ENCODE results near the gene POU2F1. TPM values are rescaled to one million over a fixed set of nuclear protein-coding genes. Genes with fewer than 3 reads are reported as not detected.

Gene POU2F1
- total RNA-seq, 6 donors from 2014 or later, result 9.1 to 26.8 (median 15.6) TPM

GRCh38 chr1:167450843-167451242 is 230.2 kb downstream of the POU2F1 start:
- no peaks in the 10 kb centered on the region for H3K27me3 ChIP-seq
- WGBS, 2 donors, result 81 to 88% methylated on average over 5 of the region's 5 CpGs
- H3K27ac ChIP-seq, result no peak overlapping the region
- TF ChIP-seq POLR2AphosphoS5 (IDR thresholded peaks at IDR 0.05) (no peak), POLR2A (IDR thresholded peaks at IDR 0.05) (no peak), EP300 (IDR thresholded peaks at IDR 0.05) (no peak)
- TF ChIP-seq, protein P1, sequence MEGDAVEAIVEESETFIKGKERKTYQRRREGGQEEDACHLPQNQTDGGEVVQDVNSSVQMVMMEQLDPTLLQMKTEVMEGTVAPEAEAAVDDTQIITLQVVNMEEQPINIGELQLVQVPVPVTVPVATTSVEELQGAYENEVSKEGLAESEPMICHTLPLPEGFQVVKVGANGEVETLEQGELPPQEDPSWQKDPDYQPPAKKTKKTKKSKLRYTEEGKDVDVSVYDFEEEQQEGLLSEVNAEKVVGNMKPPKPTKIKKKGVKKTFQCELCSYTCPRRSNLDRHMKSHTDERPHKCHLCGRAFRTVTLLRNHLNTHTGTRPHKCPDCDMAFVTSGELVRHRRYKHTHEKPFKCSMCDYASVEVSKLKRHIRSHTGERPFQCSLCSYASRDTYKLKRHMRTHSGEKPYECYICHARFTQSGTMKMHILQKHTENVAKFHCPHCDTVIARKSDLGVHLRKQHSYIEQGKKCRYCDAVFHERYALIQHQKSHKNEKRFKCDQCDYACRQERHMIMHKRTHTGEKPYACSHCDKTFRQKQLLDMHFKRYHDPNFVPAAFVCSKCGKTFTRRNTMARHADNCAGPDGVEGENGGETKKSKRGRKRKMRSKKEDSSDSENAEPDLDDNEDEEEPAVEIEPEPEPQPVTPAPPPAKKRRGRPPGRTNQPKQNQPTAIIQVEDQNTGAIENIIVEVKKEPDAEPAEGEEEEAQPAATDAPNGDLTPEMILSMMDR (IDR thresholded peaks at IDR 0.05), result no peak
- no peak overlapping the region for H3K4me3 ChIP-seq
- peaks cover 0 to 8% (median 5%) of the 10 kb centered on the region in 4 donors for H3K4me1 ChIP-seq
- DNase-seq (no peak), ATAC-seq (ENCODE audit: low FRiP score in 2 of 2) (no peak)
- H3K9me3 ChIP-seq, result no peaks in the 10 kb centered on the region
- H3K36me3 ChIP-seq, result no peaks in the 10 kb centered on the region

DNA sequence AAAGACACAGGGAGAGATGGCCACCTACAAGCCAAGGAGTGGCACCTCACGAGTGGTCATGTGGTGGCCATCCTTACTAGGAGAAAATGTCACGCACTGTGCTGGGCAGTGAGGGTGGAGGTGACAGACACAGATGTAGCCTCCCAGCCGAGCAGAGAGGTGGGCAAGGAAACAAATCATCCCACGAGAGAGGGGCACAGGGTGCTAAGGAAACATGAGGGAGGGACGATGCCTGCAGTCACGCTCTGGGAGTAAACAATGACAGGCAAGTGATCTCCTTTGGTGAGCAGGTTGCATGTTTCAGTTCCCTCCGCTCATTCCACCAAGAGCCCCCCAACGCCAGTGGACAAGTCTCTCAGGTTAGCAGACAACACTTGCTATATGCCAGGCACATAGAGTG is 231.8 kb downstream of the POU2F1 start:
- DNase-seq (no peak), ATAC-seq (ENCODE audit: low FRiP score in 2 of 2) (no peak)
- H3K27ac ChIP-seq, result no peak overlapping the region
- no peaks in the 10 kb centered on the region for H3K9me3 ChIP-seq
- H3K4me3 ChIP-seq, result no peak overlapping the region
- H3K36me3 ChIP-seq, result no peaks in the 10 kb centered on the region
- H3K4me1 ChIP-seq, result peaks cover 5 to 10% (median 7%) of the 10 kb centered on the region in 4 donors
- no peak for TF ChIP-seq POLR2A (IDR thresholded peaks at IDR 0.05)
- no peak for TF ChIP-seq POLR2AphosphoS5 (IDR thresholded peaks at IDR 0.05)
- TF ChIP-seq, protein P1 (IDR thresholded peaks at IDR 0.05), result no peak
- no peak for TF ChIP-seq EP300 (IDR thresholded peaks at IDR 0.05)
- WGBS, 2 donors, result 84 to 87% methylated on average over 8 of the region's 8 CpGs
- no peaks in the 10 kb centered on the region for H3K27me3 ChIP-seq

- H3K4me3 ChIP-seq, result no peak overlapping the region
- no peak for TF ChIP-seq POLR2A (IDR thresholded peaks at IDR 0.05)
- no peak for TF ChIP-seq POLR2AphosphoS5 (IDR thresholded peaks at IDR 0.05)
- TF ChIP-seq EP300 (IDR thresholded peaks at IDR 0.05), result no peak
- 63 to 66% methylated on average over 6 of the region's 6 CpGs for WGBS, 2 donors
- H3K27ac ChIP-seq, result no peak overlapping the region
- H3K27me3 ChIP-seq, result no peaks in the 10 kb centered on the region
- H3K36me3 ChIP-seq, result no peaks in the 10 kb centered on the region
- no peak for DNase-seq
- H3K9me3 ChIP-seq, result no peaks in the 10 kb centered on the region
- no peak for ATAC-seq (ENCODE audit: low FRiP score in 2 of 2)
- peaks cover 5 to 10% (median 7%) of the 10 kb centered on the region in 4 donors for H3K4me1 ChIP-seq
These were observed 232.4 kb downstream of the POU2F1 start for GRCh38 chr1:167453123-167453522.

GRCh38 chr1:167454304-167454893 is 233.7 kb downstream of the POU2F1 start:
- H3K36me3 ChIP-seq, result no peaks in the 10 kb centered on the region
- WGBS, 2 donors, result 29 to 84% methylated on average over 6 to 18 of the region's 19 CpGs
- H3K4me1 ChIP-seq, result peaks cover 5 to 10% (median 7%) of the 10 kb centered on the region in 4 donors
- peak overlapping the region; percentile 58 to 84 (median 68) for H3K4me3 ChIP-seq
- no peak for ATAC-seq (ENCODE audit: low FRiP score in 2 of 2)
- peak overlapping the region; percentile 72 to 87 (median 86) for H3K27ac ChIP-seq
- no peaks in the 10 kb centered on the region for H3K9me3 ChIP-seq
- no peaks in the 10 kb centered on the region for H3K27me3 ChIP-seq
- no peak for TF ChIP-seq POLR2AphosphoS5 (IDR thresholded peaks at IDR 0.05)
- TF ChIP-seq, protein P1 (IDR thresholded peaks at IDR 0.05), result no peak
- TF ChIP-seq POLR2A (IDR thresholded peaks at IDR 0.05), result no peak
- TF ChIP-seq EP300 (IDR thresholded peaks at IDR 0.05), result no peak
- no peak for DNase-seq

DNA sequence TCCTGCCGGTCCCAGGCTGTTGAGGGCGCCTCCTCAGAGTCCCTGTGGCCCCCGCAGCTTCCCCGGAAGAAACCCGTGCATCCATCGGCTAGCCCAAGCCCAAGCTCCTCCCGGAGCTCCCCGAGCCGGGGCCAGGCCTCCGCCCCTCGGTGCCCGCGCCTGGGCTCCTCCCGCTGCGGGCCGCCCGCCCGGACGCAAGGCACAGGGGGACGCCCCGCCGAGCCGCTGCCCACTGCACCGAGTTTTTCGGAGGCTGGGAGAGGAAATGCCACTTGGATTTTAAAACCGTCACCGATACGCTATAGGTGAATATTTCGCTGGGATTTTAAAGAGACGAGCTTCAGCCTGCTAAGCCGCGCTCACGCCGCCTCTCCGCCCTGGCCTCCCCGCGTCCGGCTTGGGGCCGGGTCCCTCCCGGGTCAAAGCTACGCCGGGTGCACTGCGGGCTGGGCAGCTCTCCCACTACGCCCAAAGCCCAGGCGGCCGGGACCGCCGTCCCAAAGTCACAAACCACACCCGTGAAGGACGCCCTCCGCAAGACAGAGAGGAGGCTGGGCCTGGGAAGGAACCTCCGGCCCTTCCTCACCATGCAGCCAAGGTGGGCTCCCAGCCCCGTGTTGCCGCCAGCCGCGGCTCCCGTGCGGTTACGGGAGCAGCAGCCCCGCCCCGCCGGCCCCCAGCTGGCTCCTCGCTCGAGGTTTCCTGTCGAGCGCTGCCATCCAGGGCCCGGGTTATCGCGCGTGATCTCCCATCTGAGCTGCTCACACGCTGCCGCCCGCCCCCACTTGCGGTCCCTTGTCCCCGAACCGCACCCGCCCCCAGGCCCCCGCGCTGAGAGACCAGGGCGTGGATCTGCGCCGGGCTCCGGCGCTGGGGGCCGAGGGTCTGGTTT is 234.5 kb downstream of the POU2F1 start:
- peaks cover 5 to 10% (median 7%) of the 10 kb centered on the region in 4 donors for H3K4me1 ChIP-seq
- peak overlapping the region; percentile 58 to 84 (median 68) for H3K4me3 ChIP-seq
- DNase-seq, result peak; percentile 80 to 94
- H3K27me3 ChIP-seq, result no peaks in the 10 kb centered on the region
- 0 to 4% methylated on average over 10 to 39 of the region's 85 CpGs for WGBS, 2 donors
- H3K27ac ChIP-seq, result peak overlapping the region; percentile 72 to 87 (median 86)
- H3K36me3 ChIP-seq, result no peaks in the 10 kb centered on the region
- peak; percentile 71 to 91 for ATAC-seq (ENCODE audit: low FRiP score in 2 of 2)
- no peaks in the 10 kb centered on the region for H3K9me3 ChIP-seq
- TF ChIP-seq, protein P1 (IDR thresholded peaks at IDR 0.05), result peak in 1 of 6 experiments; percentile 6
- TF ChIP-seq POLR2A (IDR thresholded peaks at IDR 0.05) (peak in 2 of 4 donors; percentile 27 to 65), EP300 (IDR thresholded peaks at IDR 0.05) (no peak), POLR2AphosphoS5 (IDR thresholded peaks at IDR 0.05) (peak in 1 of 2 donors; percentile 3)

Measured in upper lobe of left lung (tissue), 6 donors.